Muscle layer of duodenum (tissue), 2 donors: ENCODE data around the gene PIGO.

Experiments
- H3K27ac ChIP-seq: one replicate; pipeline ENCODE4 v1.7.0; 2013; ENCODE audit warnings: mild to moderate bottlenecking, low read length
- H3K27me3 ChIP-seq: one replicate; pipeline ENCODE4 v1.7.0; 2013; ENCODE audit warnings: low read depth, mild to moderate bottlenecking, control low read depth, low read length
- H3K36me3 ChIP-seq, 2 donors: one replicate each; pipeline ENCODE4 v1.7.0; 2013; ENCODE audit warnings: low read length in 2 of 2, control low read depth in 1 of 2, mild to moderate bottlenecking in 1 of 2; ENCODE audit not compliant: insufficient read depth in 2 of 2, control insufficient read depth in 1 of 2
- H3K4me1 ChIP-seq, 2 donors: one replicate each; pipeline ENCODE4 v1.7.0; 2013; ENCODE audit warnings: low read length in 2 of 2, mild to moderate bottlenecking in 2 of 2, control low read depth in 1 of 2, moderate library complexity in 1 of 2; ENCODE audit not compliant: insufficient read depth in 2 of 2, control insufficient read depth in 1 of 2
- H3K4me3 ChIP-seq, 2 donors: one replicate each; pipeline ENCODE4 v1.7.0; 2013; ENCODE audit warnings: low read length in 2 of 2, low read depth in 1 of 2, mild to moderate bottlenecking in 1 of 2
- H3K9me3 ChIP-seq, 2 donors: one replicate each; pipeline ENCODE4 v1.7.0; 2013; ENCODE audit warnings: low read length in 2 of 2, control low read depth in 1 of 2, mild to moderate bottlenecking in 1 of 2; ENCODE audit not compliant: control insufficient read depth in 1 of 2
- donor health status: healthy.

PIGO gene

GRCh38 chr9:35096035-35096849, at the start of gene PIGO:
Gene PIGO, minus strand, starts transcription at chr9:35096591. Its CDS starts 1,026 bp downstream, at chr9:35095565.
- Histone ChIP-seq H3K36me3 (peaks cover 28 to 50% of the 10 kb centered on the region in 2 donors), H3K4me1 (peaks cover 0 to 12% of the 10 kb centered on the region in 2 donors), H3K9me3 (no peaks in the 10 kb centered on the region), H3K27ac (peak within 1 kb of the TSS; percentile 93), H3K4me3 (peak within 1 kb of the TSS; percentile 84), H3K27me3 (no peaks in the 10 kb centered on the region)

- Histone ChIP-seq H3K4me3 (no peak overlapping the region), H3K27me3 (no peaks in the 10 kb centered on the region), H3K36me3 (no peaks in the 10 kb centered on the region), H3K27ac (no peak overlapping the region), H3K9me3 (peaks cover 15 to 17% of the 10 kb centered on the region in 2 donors), H3K4me1 (no peaks in the 10 kb centered on the region)
Measured at GRCh38 chr9:35142037-35142436, 45.6 kb upstream of the PIGO start.

- Histone ChIP-seq H3K9me3 (peaks cover 15 to 17% of the 10 kb centered on the region in 2 donors), H3K4me3 (no peak overlapping the region), H3K27ac (no peak overlapping the region), H3K4me1 (no peaks in the 10 kb centered on the region), H3K36me3 (no peaks in the 10 kb centered on the region), H3K27me3 (no peaks in the 10 kb centered on the region)
Measured at GRCh38 chr9:35140093-35140492, 43.7 kb upstream of the PIGO start.

GRCh38 chr9:35136866-35137265, 40.5 kb upstream of the PIGO start:
- Histone ChIP-seq H3K9me3 (peaks cover 5 to 6% of the 10 kb centered on the region in 2 donors), H3K27ac (no peak overlapping the region), H3K4me1 (no peaks in the 10 kb centered on the region), H3K36me3 (no peaks in the 10 kb centered on the region), H3K27me3 (no peaks in the 10 kb centered on the region), H3K4me3 (no peak overlapping the region)

GRCh38 chr9:35135988-35136387, 39.6 kb upstream of the PIGO start:
- Histone ChIP-seq H3K4me1 (no peaks in the 10 kb centered on the region), H3K27me3 (no peaks in the 10 kb centered on the region), H3K9me3 (no peaks in the 10 kb centered on the region)

GRCh38 chr9:35134920-35135319, 38.5 kb upstream of the PIGO start:
- H3K4me3 ChIP-seq = no peak overlapping the region
- H3K27ac ChIP-seq = no peak overlapping the region
- no peaks in the 10 kb centered on the region for H3K4me1 ChIP-seq
- no peaks in the 10 kb centered on the region for H3K36me3 ChIP-seq
- no peaks in the 10 kb centered on the region for H3K9me3 ChIP-seq
- no peaks in the 10 kb centered on the region for H3K27me3 ChIP-seq

More at GRCh38 chr9:35135988-35136387, 39.6 kb upstream of the PIGO start:
- no peaks in the 10 kb centered on the region for H3K36me3 ChIP-seq
- no peak overlapping the region for H3K4me3 ChIP-seq
- H3K27ac ChIP-seq = no peak overlapping the region

- Histone ChIP-seq H3K4me1 (peaks cover 24 to 32% of the 10 kb centered on the region in 2 donors), H3K27ac (peak overlapping the region; percentile 56), H3K4me3 (peak overlapping the region; percentile 83 to 86), H3K36me3 (peaks cover 0 to 1% of the 10 kb centered on the region in 2 donors), H3K27me3 (no peaks in the 10 kb centered on the region), H3K9me3 (no peaks in the 10 kb centered on the region)
Measured at GRCh38 chr9:35116898-35117551, 20.6 kb upstream of the PIGO start.

GRCh38 chr9:35116539-35116897, 20.1 kb upstream of the PIGO start:
- no peaks in the 10 kb centered on the region for H3K9me3 ChIP-seq
- peak overlapping the region; percentile 56 for H3K27ac ChIP-seq
- H3K36me3 ChIP-seq = peaks cover 0 to 4% of the 10 kb centered on the region in 2 donors
- peak overlapping the region; percentile 83 to 86 for H3K4me3 ChIP-seq
- peaks cover 27 to 37% of the 10 kb centered on the region in 2 donors for H3K4me1 ChIP-seq
- H3K27me3 ChIP-seq = no peaks in the 10 kb centered on the region

GRCh38 chr9:35115680-35116538, 19.5 kb upstream of the PIGO start, which contains the start of gene ATOSB:
Gene ATOSB, minus strand, starts transcription at chr9:35115862. Its CDS starts 7,588 bp downstream, at chr9:35108274.
- peaks cover 27 to 38% of the 10 kb centered on the region in 2 donors for H3K4me1 ChIP-seq
- no peaks in the 10 kb centered on the region for H3K9me3 ChIP-seq
- H3K27ac ChIP-seq = peak within 1 kb of the TSS; percentile 95
- H3K36me3 ChIP-seq = peaks cover 0 to 4% of the 10 kb centered on the region in 2 donors
- H3K4me3 ChIP-seq = peak within 1 kb of the TSS; percentile 83 to 86
- H3K27me3 ChIP-seq = no peaks in the 10 kb centered on the region

GRCh38 chr9:35114840-35115628, 18.6 kb upstream of the PIGO start:
- H3K27me3 ChIP-seq = no peaks in the 10 kb centered on the region
- peaks cover 30 to 47% of the 10 kb centered on the region in 2 donors for H3K4me1 ChIP-seq
- H3K9me3 ChIP-seq = no peaks in the 10 kb centered on the region
- peaks cover 0 to 4% of the 10 kb centered on the region in 2 donors for H3K36me3 ChIP-seq
- H3K27ac ChIP-seq = peak overlapping the region; percentile 95
- H3K4me3 ChIP-seq = peak overlapping the region; percentile 83 to 86
